ENCODE measurements around the gene RBBP8NL. TPM values are rescaled to one million over a fixed set of nuclear protein-coding genes. Genes with fewer than 3 reads are reported as not detected.

The RBBP8NL gene
- total RNA-seq, 1 experiment from 2014 or later = 6.2 TPM

DNA sequence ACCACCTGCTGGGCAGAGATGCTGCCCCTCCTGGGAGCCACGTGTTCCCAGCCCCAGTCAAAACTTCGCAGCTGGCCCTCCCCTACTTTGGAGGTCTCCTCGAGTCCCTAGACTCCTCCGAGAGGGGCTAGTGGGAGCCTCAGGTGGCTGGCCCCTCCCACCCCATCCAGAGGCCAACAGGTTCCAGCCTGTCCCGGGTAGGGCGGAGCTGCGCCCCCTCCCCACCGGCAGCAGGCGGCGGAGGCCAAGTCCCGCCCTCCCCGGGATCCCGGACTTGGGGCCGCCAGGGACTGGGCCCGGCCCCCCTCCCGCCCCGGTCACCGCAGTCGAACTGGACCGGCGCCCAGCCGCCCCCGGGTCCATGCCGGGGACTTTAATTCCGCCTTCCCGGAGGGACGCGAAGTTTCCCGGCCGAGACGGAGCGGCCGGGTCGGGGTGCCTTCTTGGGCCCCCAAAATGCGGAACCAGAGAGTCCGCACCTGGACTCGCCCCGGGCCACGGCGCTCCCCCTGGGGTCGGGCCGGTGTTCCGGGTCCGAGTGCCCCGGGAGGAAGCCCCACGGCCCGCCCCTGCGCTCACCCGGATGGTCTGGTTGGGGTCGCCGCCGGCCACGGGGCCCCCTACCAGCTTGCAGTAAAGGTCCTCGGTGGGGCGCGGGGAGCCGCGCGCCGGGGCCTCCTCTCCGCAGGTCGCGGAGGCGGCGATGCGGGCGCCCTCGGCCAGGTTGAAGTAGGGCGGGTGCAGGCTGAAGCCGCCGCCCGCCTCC lies 60.8 kb downstream of the RBBP8NL start:
- Mint-ChIP-seq H3K4me3 (ENCODE audit: low read depth, unreplicated experiment) (peak overlapping the region; percentile 79), H3K27ac (ENCODE audit: unreplicated experiment) (peak overlapping the region; percentile 94), H3K4me1 (ENCODE audit: low read depth, unreplicated experiment) (peaks cover 55% of the 10 kb centered on the region), H3K36me3 (ENCODE audit: insufficient read depth, unreplicated experiment) (peaks cover 82% of the 10 kb centered on the region), H3K9me3 (ENCODE audit: low read depth, unreplicated experiment) (no peaks in the 10 kb centered on the region), H3K27me3 (ENCODE audit: unreplicated experiment) (no peaks in the 10 kb centered on the region)
- peak; percentile 90 for DNase-seq
- TF ChIP-seq, protein P1, sequence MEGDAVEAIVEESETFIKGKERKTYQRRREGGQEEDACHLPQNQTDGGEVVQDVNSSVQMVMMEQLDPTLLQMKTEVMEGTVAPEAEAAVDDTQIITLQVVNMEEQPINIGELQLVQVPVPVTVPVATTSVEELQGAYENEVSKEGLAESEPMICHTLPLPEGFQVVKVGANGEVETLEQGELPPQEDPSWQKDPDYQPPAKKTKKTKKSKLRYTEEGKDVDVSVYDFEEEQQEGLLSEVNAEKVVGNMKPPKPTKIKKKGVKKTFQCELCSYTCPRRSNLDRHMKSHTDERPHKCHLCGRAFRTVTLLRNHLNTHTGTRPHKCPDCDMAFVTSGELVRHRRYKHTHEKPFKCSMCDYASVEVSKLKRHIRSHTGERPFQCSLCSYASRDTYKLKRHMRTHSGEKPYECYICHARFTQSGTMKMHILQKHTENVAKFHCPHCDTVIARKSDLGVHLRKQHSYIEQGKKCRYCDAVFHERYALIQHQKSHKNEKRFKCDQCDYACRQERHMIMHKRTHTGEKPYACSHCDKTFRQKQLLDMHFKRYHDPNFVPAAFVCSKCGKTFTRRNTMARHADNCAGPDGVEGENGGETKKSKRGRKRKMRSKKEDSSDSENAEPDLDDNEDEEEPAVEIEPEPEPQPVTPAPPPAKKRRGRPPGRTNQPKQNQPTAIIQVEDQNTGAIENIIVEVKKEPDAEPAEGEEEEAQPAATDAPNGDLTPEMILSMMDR (IDR thresholded peaks at IDR 0.05; ENCODE audit: unreplicated experiment) = peak; percentile 7
- CTCF ChIA-PET = interaction anchor here (1.5 to 5.9 kb wide), 5 partner anchors 9 to 64 kb away, joined by 5 to 33 read pairs (median 18); partner anchors contain the start of genes ADRM1 and RPS21
- no TSS peak for BruUV-seq (replicated peaks)
- intact Hi-C loops (cut with micrococcal nuclease; ENCODE audit: unreplicated experiment) = no loop called here

DNA sequence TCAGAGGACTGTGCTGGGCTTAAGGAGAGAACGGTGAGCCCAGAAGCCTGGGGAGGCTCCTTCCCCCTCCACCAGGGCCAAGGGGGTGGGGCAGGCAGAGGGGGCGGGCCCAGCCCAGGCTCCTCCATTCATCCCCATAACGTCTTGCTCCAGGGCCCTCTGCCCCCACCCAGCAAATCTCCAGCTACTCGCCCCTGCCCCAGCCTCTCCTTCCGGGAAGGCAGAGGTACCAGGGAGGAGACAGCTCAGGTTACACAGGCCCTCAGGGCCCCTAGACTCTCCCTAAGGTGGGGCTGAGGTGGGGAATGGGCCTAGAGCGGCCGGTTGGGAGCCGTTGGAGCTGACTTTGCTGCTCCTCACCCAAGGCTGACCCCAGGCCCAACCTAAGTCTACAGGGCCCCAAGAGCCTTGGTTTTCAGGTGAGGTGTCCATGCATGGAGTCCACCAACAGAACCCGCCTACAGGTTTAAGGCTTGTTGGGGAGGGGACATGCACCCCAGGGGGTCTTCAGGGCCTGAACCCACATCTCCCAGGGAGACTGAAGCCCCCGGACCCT lies 61.4 kb downstream of the RBBP8NL start:
- Mint-ChIP-seq H3K4me1 (ENCODE audit: low read depth, unreplicated experiment) (peaks cover 61% of the 10 kb centered on the region), H3K27ac (ENCODE audit: unreplicated experiment) (peak overlapping the region; percentile 94), H3K36me3 (ENCODE audit: insufficient read depth, unreplicated experiment) (peaks cover 85% of the 10 kb centered on the region), H3K9me3 (ENCODE audit: low read depth, unreplicated experiment) (no peaks in the 10 kb centered on the region), H3K27me3 (ENCODE audit: unreplicated experiment) (no peaks in the 10 kb centered on the region), H3K4me3 (ENCODE audit: low read depth, unreplicated experiment) (peak overlapping the region; percentile 79)
- intact Hi-C loops (cut with micrococcal nuclease; ENCODE audit: unreplicated experiment) = loop anchor here (2.0 kb wide), 1 partner anchor 15 kb away; no protein-coding TSS in a partner anchor
- CTCF ChIA-PET = interaction anchor here (1.5 to 5.9 kb wide), 6 partner anchors 8 to 64 kb away, joined by 5 to 33 read pairs (median 12); partner anchors contain the start of genes ADRM1 and RPS21
- TSS peak; percentile 67 for BruUV-seq (replicated peaks)
- TF ChIP-seq, protein P1 (IDR thresholded peaks at IDR 0.05; ENCODE audit: unreplicated experiment) = no peak
- DNase-seq = peak; percentile 95

DNA sequence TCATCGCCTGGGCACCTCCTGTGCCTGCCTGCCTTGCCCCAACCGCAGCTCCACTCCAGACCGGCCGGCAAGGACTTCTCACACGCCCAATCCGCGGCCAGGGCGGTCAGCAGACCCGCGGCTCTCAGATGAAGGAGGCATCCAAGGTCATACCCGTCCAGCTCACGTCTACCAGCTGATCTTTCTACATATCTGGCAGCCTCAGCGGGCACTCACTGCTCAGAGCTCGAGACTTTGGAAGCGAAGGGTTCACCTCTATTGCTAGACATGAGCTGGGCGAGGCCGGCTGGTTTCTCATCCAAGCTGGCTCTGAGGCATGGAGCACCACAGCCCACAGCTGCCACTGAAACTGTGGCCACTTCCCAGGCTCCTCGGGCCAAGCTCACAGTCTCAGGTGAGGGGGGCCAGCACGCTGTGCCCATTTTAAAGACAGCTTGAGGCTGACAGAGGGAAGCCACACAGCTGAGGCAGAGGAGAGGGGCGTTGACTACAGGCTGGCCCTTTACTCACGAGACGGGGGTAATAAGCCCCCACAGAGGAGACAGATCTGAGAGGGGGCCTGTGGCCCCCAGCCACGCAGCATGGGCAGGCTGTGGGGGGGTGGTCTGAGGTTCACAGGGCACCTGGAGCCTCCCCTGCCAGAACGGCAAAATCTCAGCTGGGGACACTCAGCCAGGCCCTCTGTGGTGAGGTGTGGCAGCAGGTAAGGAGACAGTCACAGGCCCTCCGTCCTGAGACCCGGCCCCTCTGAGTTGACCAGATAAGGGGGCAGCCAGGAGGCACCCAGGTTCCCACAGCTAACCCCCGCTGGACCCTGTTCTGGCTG lies 62.2 kb downstream of the RBBP8NL start:
- CTCF ChIA-PET = interaction anchor here (0.7 to 5.9 kb wide), 10 partner anchors 7 to 66 kb away, joined by 3 to 33 read pairs (median 10); partner anchors contain the start of genes ADRM1 and RPS21
- no peaks in the 10 kb centered on the region for H3K27me3 Mint-ChIP-seq (ENCODE audit: unreplicated experiment)
- TSS peak; percentile 35 for BruUV-seq (replicated peaks)
- peaks cover 68% of the 10 kb centered on the region for H3K4me1 Mint-ChIP-seq (ENCODE audit: low read depth, unreplicated experiment)
- TF ChIP-seq, protein P1 (IDR thresholded peaks at IDR 0.05; ENCODE audit: unreplicated experiment) = no peak
- H3K36me3 Mint-ChIP-seq (ENCODE audit: insufficient read depth, unreplicated experiment) = peaks cover 90% of the 10 kb centered on the region
- H3K27ac Mint-ChIP-seq (ENCODE audit: unreplicated experiment) = peak overlapping the region; percentile 94
- peak; percentile 55 for DNase-seq
- peak overlapping the region; percentile 79 for H3K4me3 Mint-ChIP-seq (ENCODE audit: low read depth, unreplicated experiment)
- intact Hi-C loops (cut with micrococcal nuclease; ENCODE audit: unreplicated experiment) = loop anchor here (2.0 kb wide), 1 partner anchor 14 kb away; no protein-coding TSS in a partner anchor
- H3K9me3 Mint-ChIP-seq (ENCODE audit: low read depth, unreplicated experiment) = no peaks in the 10 kb centered on the region

Data from Calu3 (cell line).